HepG2 (cell line): ENCODE measurements around the gene USP5. TPM values are rescaled to one million over a fixed set of nuclear protein-coding genes. Genes with fewer than 3 reads are reported as not detected.
A peak's percentile ranks its signal among the peaks of the same experiment; 100 is the strongest.

Experiments
- ADNP ChIP-seq: sonication (generic); formaldehyde crosslinking; IDR thresholded peaks from 2 replicates; pipeline ENCODE4 v1.4.0; 2020; ENCODE audit warnings: missing genetic modification reagents
- ETS1 ChIP-seq: sonication (generic); formaldehyde crosslinking; IDR thresholded peaks from 2 replicates; pipeline ENCODE4 v1.4.0; 2020; ENCODE audit warnings: missing genetic modification reagents
- FOXA1 ChIP-seq, 2 experiments: fragments of 450-650 bp in 1 of 2; sonication (generic) in 1 of 2; formaldehyde crosslinking in 1 of 2; IDR thresholded peaks; 2 replicates each; pipeline versions ENCODE4 v1.4.0 to v1.6.1; 2016 to 2020; ENCODE audit warnings: missing genetic modification reagents in 1 of 2
- FOXO1 ChIP-seq: sonication (generic); formaldehyde crosslinking; IDR thresholded peaks from 2 replicates; pipeline ENCODE4 v1.4.0; 2020; ENCODE audit warnings: missing genetic modification reagents
- GTF2F1 ChIP-seq: fragments of 150-350 bp; IDR thresholded peaks from 2 replicates; pipeline ENCODE4 v1.6.1; 2014; ENCODE audit warnings: low read length
- KLF15 ChIP-seq: sonication (generic); formaldehyde crosslinking; IDR thresholded peaks from 2 replicates; pipeline ENCODE4 v1.8.1; 2023; ENCODE audit warnings: borderline replicate concordance, mild to moderate bottlenecking, inconsistent platforms, missing genetic modification reagents, mixed read lengths
- KLF9 ChIP-seq: IDR thresholded peaks from 2 replicates; pipeline ENCODE4 v1.6.1; 2016; ENCODE audit warnings: low read depth
- MLLT10 ChIP-seq: sonication (generic); formaldehyde crosslinking; IDR thresholded peaks from 2 replicates; pipeline ENCODE4 v1.4.0; 2020; ENCODE audit warnings: missing genetic modification reagents
- MTA3 ChIP-seq: sonication (generic); formaldehyde crosslinking; IDR thresholded peaks from 2 replicates; pipeline ENCODE4 v1.4.0; 2020; ENCODE audit warnings: missing genetic modification reagents
- SALL2 ChIP-seq: sonication (generic); formaldehyde crosslinking; IDR thresholded peaks from 2 replicates; pipeline ENCODE4 v1.8.1; 2023; ENCODE audit warnings: mild to moderate bottlenecking, missing genetic modification reagents, inconsistent platforms
- U2AF1 ChIP-seq: fragments of 200-400 bp; formaldehyde crosslinking; optimal IDR thresholded peaks from 2 replicates; pipeline ENCODE3; 2017; ENCODE audit warnings: mild to moderate bottlenecking, low read depth, low read length
- WIZ ChIP-seq: sonication (generic); formaldehyde crosslinking; IDR thresholded peaks from 2 replicates; pipeline ENCODE4 v1.5.1; 2020; ENCODE audit warnings: mild to moderate bottlenecking, missing genetic modification reagents
- ZMAT3 ChIP-seq: sonication (generic); formaldehyde crosslinking; conservative IDR thresholded peaks from 2 replicates; pipeline ENCODE4 v1.7.0; 2021; ENCODE audit warnings: missing genetic modification reagents
- ZNF24 ChIP-seq: fragments of 450-650 bp; IDR thresholded peaks from 2 replicates; pipeline ENCODE4 v1.6.1; 2017; ENCODE audit warnings: antibody characterized with exemption, mild to moderate bottlenecking
- ZNF317 ChIP-seq: sonication (generic); formaldehyde crosslinking; IDR thresholded peaks from 2 replicates; pipeline ENCODE4 v1.5.0; 2020; ENCODE audit warnings: mild to moderate bottlenecking, missing genetic modification reagents
- ZNF441 ChIP-seq: sonication (generic); formaldehyde crosslinking; IDR thresholded peaks from 2 replicates; pipeline ENCODE4 v1.7.0; 2021; ENCODE audit warnings: missing genetic modification reagents, borderline replicate concordance
- ZNF513 ChIP-seq: sonication (generic); formaldehyde crosslinking; conservative IDR thresholded peaks from 2 replicates; pipeline ENCODE4 v1.5.0; 2020; ENCODE audit warnings: missing genetic modification reagents
- ZNF547 ChIP-seq: sonication (generic); formaldehyde crosslinking; IDR thresholded peaks from 2 replicates; pipeline ENCODE4 v1.5.1; 2020; ENCODE audit warnings: mild to moderate bottlenecking, missing genetic modification reagents
- ZNF570 ChIP-seq: sonication (generic); formaldehyde crosslinking; IDR thresholded peaks from 2 replicates; pipeline ENCODE4 v1.4.0; 2020; ENCODE audit warnings: mild to moderate bottlenecking, missing genetic modification reagents, borderline replicate concordance
- ZNF773 ChIP-seq: sonication (generic); formaldehyde crosslinking; IDR thresholded peaks from 2 replicates; pipeline ENCODE4 v1.4.0; 2020; ENCODE audit warnings: missing genetic modification reagents, borderline replicate concordance
- polyA plus RNA-seq, 8 experiments: library from polyadenylated mRNA; depleted of rRNA in 3 of 8; stranded (reverse) in 7 of 8; unstranded in 1 of 8; fragments of >200 nt; fragmentation: Illumina TruSeq in 4 of 8; extraction: Trizol in 4 of 8; gene quantifications; 2 replicates each; pipeline versions ENCODE4 v1.2.1 to v1.2.3, GENCODE V29; 2011 to 2016; ENCODE audit warnings: low read depth in 4 of 8, missing spikeins in 1 of 8, mixed read lengths in 1 of 8; ENCODE audit not compliant: insufficient read depth in 1 of 8
- total RNA-seq, 5 experiments: library from RNA; depleted of rRNA; stranded (reverse); fragments of >200 nt; fragmentation: Illumina TruSeq; extraction: Trizol; gene quantifications; 2 replicates each; pipeline ENCODE4 v1.2.3, GENCODE V29; 2016; ENCODE audit warnings: low read depth in 1 of 5
- TF ChIP-seq, protein P1 (sequence below): sonication (generic); formaldehyde crosslinking; IDR thresholded peaks from 2 replicates; pipeline ENCODE4 v1.4.0; 2020; ENCODE audit warnings: missing genetic modification reagents, borderline replicate concordance
- TF ChIP-seq, protein P2 (sequence below): sonication (generic); formaldehyde crosslinking; conservative IDR thresholded peaks from 2 replicates; pipeline ENCODE4 v1.4.0; 2020; ENCODE audit warnings: missing genetic modification reagents

Gene USP5
- total and polyA plus RNA-seq, 2 of the 13 experiments (the other 11 are each of a cell fraction or from before 2014, with no cell fraction given) = 39.6 to 56.0 TPM

DNA sequence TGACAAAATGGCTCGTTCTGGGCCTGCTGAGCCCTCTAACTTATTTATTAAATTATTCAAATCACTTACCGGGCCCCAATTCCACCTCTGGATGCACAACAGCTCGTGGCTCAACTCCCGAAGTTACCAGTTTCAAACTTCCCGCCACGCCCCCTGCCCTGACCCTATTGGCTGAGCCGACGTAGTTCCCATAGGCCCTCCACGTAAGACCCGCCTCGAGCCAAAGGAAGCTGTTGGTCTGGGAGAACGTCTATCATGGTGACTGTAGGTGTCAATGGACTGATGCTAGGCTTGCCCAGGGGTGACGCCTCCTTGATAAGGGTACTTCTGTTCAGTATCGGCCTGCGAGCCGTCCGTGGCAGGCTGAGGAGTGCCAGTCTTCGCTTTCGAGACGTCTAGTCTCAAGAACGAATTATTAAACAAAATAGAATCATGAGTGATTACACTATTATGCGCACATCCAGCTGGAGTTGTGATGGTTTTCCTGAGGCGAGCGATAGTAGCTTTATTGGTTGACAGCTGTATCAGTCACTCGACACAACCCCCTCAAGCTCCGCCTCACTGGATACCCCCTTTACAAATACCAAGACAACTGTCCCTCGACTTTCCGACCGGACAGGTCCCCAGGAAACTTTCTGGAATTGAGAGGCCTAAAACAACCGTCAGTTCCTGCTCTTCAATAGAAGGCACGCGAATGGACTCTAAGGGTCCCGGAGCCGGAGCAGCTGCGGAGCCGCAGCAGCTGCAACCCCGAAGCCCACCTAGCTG is 613 bp upstream of the USP5 start, which contains the start of gene CDCA3 (continued):
- TF ChIP-seq SALL2 = no peak; the same call in 1 of the 2 replicates
- TF ChIP-seq ZNF773 (CRISPR knock-in tag) = no peak
- no peak for TF ChIP-seq ZNF24
- TF ChIP-seq ADNP (CRISPR knock-in tag) = no peak
- no peak for TF ChIP-seq ZMAT3 (CRISPR knock-in tag)
- TF ChIP-seq KLF15 (CRISPR knock-in tag) = no peak
- no peak for TF ChIP-seq MTA3
- no peak for TF ChIP-seq U2AF1
- TF ChIP-seq, protein P1, sequence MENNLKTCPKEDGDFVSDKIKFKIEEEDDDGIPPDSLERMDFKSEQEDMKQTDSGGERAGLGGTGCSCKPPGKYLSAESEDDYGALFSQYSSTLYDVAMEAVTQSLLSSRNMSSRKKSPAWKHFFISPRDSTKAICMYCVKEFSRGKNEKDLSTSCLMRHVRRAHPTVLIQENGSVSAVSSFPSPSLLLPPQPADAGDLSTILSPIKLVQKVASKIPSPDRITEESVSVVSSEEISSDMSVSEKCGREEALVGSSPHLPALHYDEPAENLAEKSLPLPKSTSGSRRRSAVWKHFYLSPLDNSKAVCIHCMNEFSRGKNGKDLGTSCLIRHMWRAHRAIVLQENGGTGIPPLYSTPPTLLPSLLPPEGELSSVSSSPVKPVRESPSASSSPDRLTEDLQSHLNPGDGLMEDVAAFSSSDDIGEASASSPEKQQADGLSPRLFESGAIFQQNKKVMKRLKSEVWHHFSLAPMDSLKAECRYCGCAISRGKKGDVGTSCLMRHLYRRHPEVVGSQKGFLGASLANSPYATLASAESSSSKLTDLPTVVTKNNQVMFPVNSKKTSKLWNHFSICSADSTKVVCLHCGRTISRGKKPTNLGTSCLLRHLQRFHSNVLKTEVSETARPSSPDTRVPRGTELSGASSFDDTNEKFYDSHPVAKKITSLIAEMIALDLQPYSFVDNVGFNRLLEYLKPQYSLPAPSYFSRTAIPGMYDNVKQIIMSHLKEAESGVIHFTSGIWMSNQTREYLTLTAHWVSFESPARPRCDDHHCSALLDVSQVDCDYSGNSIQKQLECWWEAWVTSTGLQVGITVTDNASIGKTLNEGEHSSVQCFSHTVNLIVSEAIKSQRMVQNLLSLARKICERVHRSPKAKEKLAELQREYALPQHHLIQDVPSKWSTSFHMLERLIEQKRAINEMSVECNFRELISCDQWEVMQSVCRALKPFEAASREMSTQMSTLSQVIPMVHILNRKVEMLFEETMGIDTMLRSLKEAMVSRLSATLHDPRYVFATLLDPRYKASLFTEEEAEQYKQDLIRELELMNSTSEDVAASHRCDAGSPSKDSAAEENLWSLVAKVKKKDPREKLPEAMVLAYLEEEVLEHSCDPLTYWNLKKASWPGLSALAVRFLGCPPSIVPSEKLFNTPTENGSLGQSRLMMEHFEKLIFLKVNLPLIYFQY (CRISPR knock-in tag) = no peak
- TF ChIP-seq WIZ = no peak
- 0 out of 2 replicates have a peak, but pooled peaks have one; percentile 36 for TF ChIP-seq ZNF441
- TF ChIP-seq ETS1 (CRISPR knock-in tag) = no peak
- no peak for TF ChIP-seq MLLT10
- no peak for TF ChIP-seq FOXO1 (CRISPR knock-in tag)
- no peak for TF ChIP-seq ZNF513 (CRISPR knock-in tag)
- no peak for TF ChIP-seq ZNF547 (CRISPR knock-in tag)
- TF ChIP-seq FOXA1 (IDR thresholded peaks at IDR 0.05) = no peak
- TF ChIP-seq FOXA1 (CRISPR knock-in tag; IDR thresholded peaks at IDR 0.05) = no peak
- no peak for TF ChIP-seq ZNF570 (CRISPR knock-in tag)
- TF ChIP-seq, protein P2, sequence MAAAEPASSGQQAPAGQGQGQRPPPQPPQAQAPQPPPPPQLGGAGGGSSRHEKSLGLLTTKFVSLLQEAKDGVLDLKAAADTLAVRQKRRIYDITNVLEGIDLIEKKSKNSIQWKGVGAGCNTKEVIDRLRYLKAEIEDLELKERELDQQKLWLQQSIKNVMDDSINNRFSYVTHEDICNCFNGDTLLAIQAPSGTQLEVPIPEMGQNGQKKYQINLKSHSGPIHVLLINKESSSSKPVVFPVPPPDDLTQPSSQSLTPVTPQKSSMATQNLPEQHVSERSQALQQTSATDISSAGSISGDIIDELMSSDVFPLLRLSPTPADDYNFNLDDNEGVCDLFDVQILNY (CRISPR knock-in tag) = peak; percentile 98
- TF ChIP-seq ZNF317 = no peak
- TF ChIP-seq KLF9 (CRISPR knock-in tag) = no peak
- TF ChIP-seq GTF2F1 = no peak
